HCT116 (cell line): ENCODE measurements around the gene ADGRG4. TPM values are rescaled to one million over a fixed set of nuclear protein-coding genes. Genes with fewer than 3 reads are reported as not detected.

Source experiments
- ATAC-seq: fragments of 200-7000 bp; cut with Tn5 transposase; 2 replicates; pipeline ENCODE4 v1.9.1; 2020; ENCODE audit warnings: mild to moderate bottlenecking, moderate library complexity
- BruUV-seq: library from RNA; stranded (reverse); fragments of 400-500 nt; replicated peaks from 2 replicates; lab custom pipeline; 2021; lab: Mats Ljungman, UMichigan
- CTCF ChIA-PET: fragments of 300-600 bp; sonication (Branson Sonifier 250); formaldehyde crosslinking; loops from one replicate; lab custom pipeline; 2021; ENCODE audit warnings: antibody characterized with exemption; lab: Charles Lee
- POLR2A ChIA-PET: fragments of 300-600, 350-600 bp; sonication (Branson Sonifier 250); formaldehyde crosslinking; loops from one replicate; lab custom pipeline; 2021; ENCODE audit warnings: antibody characterized with exemption; lab: Charles Lee
- RAD21 ChIA-PET, 2 experiments: fragments of 300-600 bp; sonication (Branson Sonifier 250); formaldehyde crosslinking; loops; one replicate each; lab custom pipeline; 2023; ENCODE audit warnings: low total read pairs in 2 of 2; ENCODE audit not compliant: uncharacterized antibody in 2 of 2, unreplicated experiment in 2 of 2, low non-redundant PET in 1 of 2; lab: Charles Lee
- DNase-seq: peaks from one replicate; pipeline ENCODE4 v3.0.0-alpha.2; 2010; ENCODE audit warnings: low read depth, low spot score
- H2AFZ ChIP-seq: fragments of 200-600 bp; shearing (Covaris generic), sonication (generic); 2 replicates; pipeline ENCODE4 v1.6.1; 2017; ENCODE audit warnings: low read depth, mixed run types, mixed read lengths, antibody characterized with exemption, low read length; ENCODE audit not compliant: poor library complexity, severe bottlenecking
- H3K27ac ChIP-seq: 2 replicates; pipeline ENCODE4 v1.5.1; 2012; ENCODE audit warnings: low read depth, low read length
- H3K27me3 ChIP-seq: fragments of 200-600 bp; sonication (generic); 2 replicates; pipeline ENCODE4 v1.6.1; 2016; ENCODE audit warnings: mixed run types, low read length, mixed read lengths; ENCODE audit not compliant: insufficient read depth
- H3K36me3 ChIP-seq, 2 experiments: fragments of 200-500 bp in 1 of 2; fragments of 200-600 bp in 1 of 2; sonication (Bioruptor generic) in 1 of 2; sonication (generic) in 1 of 2; 2 replicates each; pipeline versions ENCODE4 v1.5.1 to v1.6.1; 2014 to 2016; ENCODE audit warnings: low read length in 2 of 2, inconsistent platforms in 1 of 2, mixed read lengths in 1 of 2, mixed run types in 1 of 2; ENCODE audit not compliant: insufficient read depth in 2 of 2, control insufficient read depth in 1 of 2
- H3K4me1 ChIP-seq, 2 experiments: fragments of 200-600 bp in 1 of 2; sonication (generic) in 1 of 2; 2 replicates each; pipeline versions ENCODE4 v1.5.1 to v1.6.1; 2012 to 2017; ENCODE audit warnings: low read length in 2 of 2, inconsistent platforms in 1 of 2, mild to moderate bottlenecking in 1 of 2, mixed read lengths in 1 of 2, mixed run types in 1 of 2, moderate library complexity in 1 of 2; ENCODE audit not compliant: insufficient read depth in 2 of 2, control insufficient read depth in 1 of 2
- H3K4me2 ChIP-seq: fragments of 200-600 bp; sonication (generic); 2 replicates; pipeline ENCODE4 v1.6.1; 2017; ENCODE audit warnings: mixed run types, low read length, mixed read lengths
- H3K4me3 ChIP-seq, 2 experiments: fragments of 200-600 bp in 1 of 2; sonication (generic) in 1 of 2; replicated peaks in 1 of 2; 2 replicates each; pipeline ENCODE4 v1.5.1; 2011 to 2016; ENCODE audit warnings: low read length in 2 of 2, control low read depth in 1 of 2, low read depth in 1 of 2, mild to moderate bottlenecking in 1 of 2, mixed read lengths in 1 of 2, mixed run types in 1 of 2
- H3K79me2 ChIP-seq: fragments of 200-600 bp; sonication (generic); 2 replicates; pipeline ENCODE4 v1.6.1; 2017; ENCODE audit warnings: mild to moderate bottlenecking, mixed run types, low read length, moderate library complexity, mixed read lengths; ENCODE audit not compliant: insufficient read depth
- H3K9ac ChIP-seq: fragments of 200-600 bp; sonication (generic); 2 replicates; pipeline ENCODE4 v1.6.1; 2016; ENCODE audit warnings: low read length, mixed read lengths
- H3K9me2 ChIP-seq: fragments of 200-600 bp; sonication (generic), shearing (Covaris generic); 2 replicates; pipeline ENCODE4 v1.6.1; 2017; ENCODE audit warnings: mixed run types, mild to moderate bottlenecking, moderate library complexity; ENCODE audit not compliant: insufficient read depth
- H3K9me3 ChIP-seq, 2 experiments: fragments of 200-500 bp in 1 of 2; fragments of 200-600 bp in 1 of 2; sonication (Bioruptor generic) in 1 of 2; sonication (generic) in 1 of 2; 2 replicates each; pipeline ENCODE4 v1.6.1; 2014 to 2017; ENCODE audit warnings: low read length in 2 of 2, mixed read lengths in 2 of 2, inconsistent platforms in 1 of 2, low read depth in 1 of 2, mild to moderate bottlenecking in 1 of 2, mixed run types in 1 of 2, moderate library complexity in 1 of 2; ENCODE audit not compliant: control insufficient read depth in 1 of 2, insufficient read depth in 1 of 2
- H4K20me1 ChIP-seq: fragments of 200-600 bp; sonication (generic), shearing (Covaris generic); 2 replicates; pipeline ENCODE4 v1.6.1; 2017; ENCODE audit warnings: mixed run types, mild to moderate bottlenecking, moderate library complexity; ENCODE audit not compliant: insufficient read depth
- CBX3 ChIP-seq: IDR thresholded peaks from 2 replicates; pipeline ENCODE4 v1.6.1; 2012; ENCODE audit warnings: low read depth
- CEBPB ChIP-seq: IDR thresholded peaks from 2 replicates; pipeline ENCODE4 v1.6.1; 2012; ENCODE audit warnings: low read depth
- EZH2 ChIP-seq: fragments of 200-600 bp; sonication (generic); IDR thresholded peaks from 2 replicates; pipeline ENCODE4 v1.6.1; 2017; ENCODE audit warnings: antibody characterized with exemption, mixed run types
- EZH2phosphoT487 ChIP-seq: fragments of 200-600 bp; IDR thresholded peaks from 2 replicates; pipeline ENCODE4 v1.6.1; 2018; ENCODE audit warnings: antibody characterized with exemption, borderline replicate concordance
- FOSL1 ChIP-seq: IDR thresholded peaks from 2 replicates; pipeline ENCODE4 v1.6.1; 2012; ENCODE audit warnings: low read depth
- POLR2A ChIP-seq: IDR thresholded peaks from 2 replicates; pipeline ENCODE4 v1.7.0; 2011; ENCODE audit warnings: borderline replicate concordance; ENCODE audit not compliant: insufficient read depth, insufficient read length; ENCODE audit errors: extremely low read depth
- YY1 ChIP-seq: IDR thresholded peaks from 2 replicates; pipeline ENCODE4 v1.6.1; 2011; ENCODE audit warnings: low read length, low read depth, moderate library complexity, mild to moderate bottlenecking; ENCODE audit not compliant: insufficient replicate concordance; ENCODE audit errors: extremely low read depth
- ZBTB33 ChIP-seq: IDR thresholded peaks from 2 replicates; pipeline ENCODE4 v1.6.1; 2011; ENCODE audit warnings: mild to moderate bottlenecking, low read length, moderate library complexity; ENCODE audit not compliant: insufficient replicate concordance; ENCODE audit errors: extremely low read depth
- ZFX ChIP-seq: fragments of 450-650 bp; IDR thresholded peaks from 2 replicates; pipeline ENCODE4 v1.6.1; 2017
- intact Hi-C: fragments of 100-400 bp; cut with micrococcal nuclease; formaldehyde crosslinking; loops from 2 replicates; pipeline ENCODE4 v1.10.0; 2022
- total RNA-seq: library from RNA; stranded (reverse); gene quantifications from one replicate; pipeline ENCODE4 v1.2.1, GENCODE V29; 2021; ENCODE audit not compliant: unreplicated experiment
- TF ChIP-seq, protein P1 (sequence below): IDR thresholded peaks from 2 replicates; pipeline ENCODE4 v1.6.1; 2012

The ADGRG4 gene
- total RNA-seq, 1 experiment from 2014 or later = not detected

DNA sequence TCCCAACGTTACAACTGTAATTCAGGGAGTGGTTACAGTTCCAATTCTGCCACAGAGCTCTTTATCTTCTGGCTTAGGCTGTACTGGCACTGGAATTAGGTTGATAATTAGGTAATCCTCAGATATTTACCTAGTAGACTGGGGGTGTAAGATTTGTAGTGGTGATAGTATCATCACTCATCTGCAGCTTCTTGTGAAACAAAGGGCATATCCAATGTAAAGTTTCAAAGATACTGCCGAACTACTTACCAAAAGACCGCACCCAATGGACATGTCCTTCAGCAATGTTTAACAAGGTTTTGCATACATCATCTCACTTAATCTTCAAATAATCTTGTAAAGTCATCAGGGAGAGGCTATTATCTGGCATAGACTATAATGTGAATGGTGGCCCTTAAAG is 20.8 kb downstream of the ADGRG4 start:
- H3K9me3 ChIP-seq = no peaks in the 10 kb centered on the region
- H3K9ac ChIP-seq = no peak overlapping the region
- no peaks in the 10 kb centered on the region for H3K9me2 ChIP-seq
- no TSS peak for BruUV-seq
- no peak overlapping the region for H3K27ac ChIP-seq
- H3K4me2 ChIP-seq = no peak overlapping the region
- H2AFZ ChIP-seq = no peak overlapping the region
- RAD21 ChIA-PET = no interaction called here
- no peak overlapping the region for H3K4me3 ChIP-seq
- no peaks in the 10 kb centered on the region for H3K36me3 ChIP-seq
- H3K79me2 ChIP-seq = no peaks in the 10 kb centered on the region
- ATAC-seq (no peak), DNase-seq (no peak)
- H4K20me1 ChIP-seq = no peaks in the 10 kb centered on the region
- no peaks in the 10 kb centered on the region for H3K27me3 ChIP-seq
- TF ChIP-seq ZFX = no peak
- TF ChIP-seq POLR2A = no peak
- intact Hi-C loops = no loop called here
- H3K4me1 ChIP-seq = no peaks in the 10 kb centered on the region
- POLR2A ChIA-PET = no interaction called here
- CTCF ChIA-PET = no interaction called here

DNA sequence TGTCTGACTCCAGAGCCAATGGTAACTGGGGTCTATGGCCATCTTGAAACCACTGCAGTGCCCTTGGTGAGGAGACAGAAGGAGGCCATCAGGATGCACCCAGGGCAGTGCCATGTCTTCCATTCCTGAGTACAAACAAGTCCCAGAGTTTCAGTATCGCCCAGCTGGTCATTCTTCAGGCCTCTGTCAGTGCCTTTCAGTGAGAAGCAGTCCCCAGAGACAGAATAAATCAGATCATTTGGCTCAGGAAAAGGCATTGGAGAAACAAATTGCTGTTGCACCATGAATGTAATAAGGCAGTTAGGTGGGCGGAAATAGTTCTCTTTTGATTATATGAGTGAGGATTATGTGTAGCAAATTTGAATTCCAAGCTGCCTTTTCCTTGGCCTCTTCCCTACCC is 21.3 kb downstream of the ADGRG4 start:
- Histone ChIP-seq H3K27ac (no peak overlapping the region), H3K4me3 (no peak overlapping the region), H3K9ac (no peak overlapping the region), H3K4me2 (no peak overlapping the region), H3K36me3 (no peaks in the 10 kb centered on the region), H3K4me1 (no peaks in the 10 kb centered on the region), H3K9me3 (no peaks in the 10 kb centered on the region), H3K27me3 (no peaks in the 10 kb centered on the region), H3K9me2 (no peaks in the 10 kb centered on the region), H4K20me1 (no peaks in the 10 kb centered on the region), H2AFZ (no peak overlapping the region), H3K79me2 (no peaks in the 10 kb centered on the region)
- no TSS peak for BruUV-seq
- ChIA-PET RAD21 (no interaction called here), CTCF (no interaction called here), POLR2A (no interaction called here)
- intact Hi-C loops = no loop called here
- DNase-seq (no peak), ATAC-seq (no peak)
- no peak for TF ChIP-seq POLR2A
- no peak for TF ChIP-seq ZBTB33
- TF ChIP-seq YY1 = no peak
- TF ChIP-seq FOSL1 = no peak
- no peak for TF ChIP-seq ZFX
- no peak for TF ChIP-seq CBX3
- TF ChIP-seq EZH2phosphoT487 = no peak
- TF ChIP-seq, protein P1, sequence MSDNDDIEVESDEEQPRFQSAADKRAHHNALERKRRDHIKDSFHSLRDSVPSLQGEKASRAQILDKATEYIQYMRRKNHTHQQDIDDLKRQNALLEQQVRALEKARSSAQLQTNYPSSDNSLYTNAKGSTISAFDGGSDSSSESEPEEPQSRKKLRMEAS = no peak
- no peak for TF ChIP-seq CEBPB
- TF ChIP-seq EZH2 = no peak
